OCI-LY3 (cell line): ENCODE measurements around the gene DNAH7.

Source experiments
- EZH2phosphoT487 ChIP-seq: fragments of 200-600 bp; shearing (Covaris generic); IDR thresholded peaks from 2 replicates; pipeline ENCODE4 v1.6.1; 2018; ENCODE audit warnings: antibody characterized with exemption, mixed run types, low read depth
- TF ChIP-seq, protein P1 (sequence below): fragments of 200-600, 300-600 bp; sonication (generic); IDR thresholded peaks from 2 replicates; pipeline ENCODE4 v1.5.1; 2014; ENCODE audit warnings: antibody characterized with exemption, low read length, low read depth

DNA sequence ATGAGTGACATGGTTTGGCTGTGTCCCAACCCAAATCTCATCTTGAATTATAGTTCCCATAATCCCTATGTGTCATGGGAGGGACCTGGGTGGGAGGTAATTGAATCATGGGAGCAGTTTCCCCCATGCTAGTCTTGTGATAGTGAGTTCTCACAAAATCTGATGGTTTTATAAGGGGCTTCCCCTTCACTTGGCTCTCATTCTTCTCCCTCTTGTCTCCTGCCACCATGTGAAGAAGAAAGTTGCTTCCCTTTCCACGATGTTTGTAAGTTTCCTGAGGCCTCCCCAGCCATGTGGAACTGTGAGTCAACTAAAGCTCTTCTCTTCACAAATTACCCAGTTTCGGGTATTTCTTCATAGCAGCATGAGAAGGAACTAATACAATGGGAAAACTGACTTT lies 14.0 kb downstream of the DNAH7 start:
- TF ChIP-seq, protein P1, sequence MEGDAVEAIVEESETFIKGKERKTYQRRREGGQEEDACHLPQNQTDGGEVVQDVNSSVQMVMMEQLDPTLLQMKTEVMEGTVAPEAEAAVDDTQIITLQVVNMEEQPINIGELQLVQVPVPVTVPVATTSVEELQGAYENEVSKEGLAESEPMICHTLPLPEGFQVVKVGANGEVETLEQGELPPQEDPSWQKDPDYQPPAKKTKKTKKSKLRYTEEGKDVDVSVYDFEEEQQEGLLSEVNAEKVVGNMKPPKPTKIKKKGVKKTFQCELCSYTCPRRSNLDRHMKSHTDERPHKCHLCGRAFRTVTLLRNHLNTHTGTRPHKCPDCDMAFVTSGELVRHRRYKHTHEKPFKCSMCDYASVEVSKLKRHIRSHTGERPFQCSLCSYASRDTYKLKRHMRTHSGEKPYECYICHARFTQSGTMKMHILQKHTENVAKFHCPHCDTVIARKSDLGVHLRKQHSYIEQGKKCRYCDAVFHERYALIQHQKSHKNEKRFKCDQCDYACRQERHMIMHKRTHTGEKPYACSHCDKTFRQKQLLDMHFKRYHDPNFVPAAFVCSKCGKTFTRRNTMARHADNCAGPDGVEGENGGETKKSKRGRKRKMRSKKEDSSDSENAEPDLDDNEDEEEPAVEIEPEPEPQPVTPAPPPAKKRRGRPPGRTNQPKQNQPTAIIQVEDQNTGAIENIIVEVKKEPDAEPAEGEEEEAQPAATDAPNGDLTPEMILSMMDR, result no peak
- no peak for TF ChIP-seq EZH2phosphoT487
